ENCODE data around the gene COX6A1. TPM values are rescaled to one million over a fixed set of nuclear protein-coding genes. Genes with fewer than 3 reads are reported as not detected.
A peak's percentile ranks its signal among the peaks of the same experiment; 100 is the strongest.

The COX6A1 gene
- total RNA-seq, 1 experiment from 2014 or later, result 2,042 TPM

GRCh38 chr12:120488057-120488640, 50.2 kb downstream of the COX6A1 start:
- H3K9me2 ChIP-seq (replicated peaks; ENCODE audit: low read length), result no peaks in the 10 kb centered on the region
- no peak overlapping the region for H3K4me3 ChIP-seq (ENCODE audit: low read length)
- ATAC-seq (no peak), DNase-seq (no peak)
- BruUV-seq (replicated peaks), result no TSS peak
- H3K79me2 ChIP-seq (ENCODE audit: low read length), result no peaks in the 10 kb centered on the region
- intact Hi-C loops (cut with micrococcal nuclease), result no loop called here
- no peaks in the 10 kb centered on the region for H3F3A ChIP-seq (ENCODE audit: low read length, unreplicated experiment)
- no peak overlapping the region for H3K27ac ChIP-seq (ENCODE audit: low read length)
- H3K4me2 ChIP-seq (ENCODE audit: low read length), result no peak overlapping the region
- CTCF ChIA-PET, result interaction anchor here (0.8 kb wide), 1 partner anchor 18 kb away, joined by 4 read pairs; no protein-coding TSS in a partner anchor
- H3K4me1 ChIP-seq (ENCODE audit: insufficient read depth, low read length), result peaks cover 13% of the 10 kb centered on the region
- POLR2A ChIA-PET (ENCODE audit: unreplicated experiment), result no interaction called here
- no peaks in the 10 kb centered on the region for H3K36me3 ChIP-seq (ENCODE audit: low read depth, low read length)
- no peaks in the 10 kb centered on the region for H3K27me3 ChIP-seq (ENCODE audit: low read length)
- H2AFZ ChIP-seq (ENCODE audit: low read length), result no peak overlapping the region
- TF ChIP-seq EZH2 (IDR thresholded peaks at IDR 0.05; ENCODE audit: low read length, unreplicated experiment) (no peak), EZH2phosphoT487 (IDR thresholded peaks at IDR 0.05; ENCODE audit: borderline replicate concordance, low read length) (no peak)
- no peaks in the 10 kb centered on the region for H3K9me3 ChIP-seq (ENCODE audit: low read length)
- H4K20me1 ChIP-seq (ENCODE audit: low read length), result no peaks in the 10 kb centered on the region
- no peak overlapping the region for H3K9ac ChIP-seq (ENCODE audit: low read length)

- TF ChIP-seq EZH2 (IDR thresholded peaks at IDR 0.05; ENCODE audit: low read length, unreplicated experiment), result no peak
- TF ChIP-seq EZH2phosphoT487 (IDR thresholded peaks at IDR 0.05; ENCODE audit: borderline replicate concordance, low read length), result no peak
- CTCF ChIA-PET, result interaction anchor here (0.8 kb wide), 1 partner anchor 19 kb away, joined by 4 read pairs; no protein-coding TSS in a partner anchor
- ATAC-seq, result peak; percentile 96
Measured at GRCh38 chr12:120489018-120489417, 51.1 kb downstream of the COX6A1 start.

GRCh38 chr12:120490325-120490724, 52.4 kb downstream of the COX6A1 start:
- Histone ChIP-seq H3K9me2 (replicated peaks; ENCODE audit: low read length) (no peaks in the 10 kb centered on the region), H4K20me1 (ENCODE audit: low read length) (no peaks in the 10 kb centered on the region), H3F3A (ENCODE audit: low read length, unreplicated experiment) (no peaks in the 10 kb centered on the region), H3K79me2 (ENCODE audit: low read length) (peaks cover 10% of the 10 kb centered on the region), H3K36me3 (ENCODE audit: low read depth, low read length) (no peaks in the 10 kb centered on the region), H3K9ac (ENCODE audit: low read length) (no peak overlapping the region), H3K9me3 (ENCODE audit: low read length) (no peaks in the 10 kb centered on the region), H3K4me3 (ENCODE audit: low read length) (no peak overlapping the region), H3K27me3 (ENCODE audit: low read length) (no peaks in the 10 kb centered on the region), H3K27ac (ENCODE audit: low read length) (no peak overlapping the region), H2AFZ (ENCODE audit: low read length) (no peak overlapping the region), H3K4me1 (ENCODE audit: insufficient read depth, low read length) (peaks cover 21% of the 10 kb centered on the region), H3K4me2 (ENCODE audit: low read length) (no peak overlapping the region)
- ChIA-PET POLR2A (ENCODE audit: unreplicated experiment) (no interaction called here), CTCF (no interaction called here)
- TF ChIP-seq EZH2 (IDR thresholded peaks at IDR 0.05; ENCODE audit: low read length, unreplicated experiment) (no peak), EZH2phosphoT487 (IDR thresholded peaks at IDR 0.05; ENCODE audit: borderline replicate concordance, low read length) (no peak), CTCF (conservative IDR thresholded peaks at IDR 0.05; ENCODE audit: low read depth, low read length) (no peak)
- ATAC-seq (no peak), DNase-seq (no peak)
- intact Hi-C loops (cut with micrococcal nuclease), result no loop called here
- BruUV-seq (replicated peaks), result no TSS peak

More at GRCh38 chr12:120489018-120489417, 51.1 kb downstream of the COX6A1 start:
- no TSS peak for BruUV-seq (replicated peaks)
- no peak overlapping the region for H2AFZ ChIP-seq (ENCODE audit: low read length)
- no peak overlapping the region for H3K4me3 ChIP-seq (ENCODE audit: low read length)
- H3K4me1 ChIP-seq (ENCODE audit: insufficient read depth, low read length), result peaks cover 13% of the 10 kb centered on the region
- no peaks in the 10 kb centered on the region for H4K20me1 ChIP-seq (ENCODE audit: low read length)
- intact Hi-C loops (cut with micrococcal nuclease), result loop anchor here (1.0 kb wide), 1 partner anchor 15 kb away; no protein-coding TSS in a partner anchor
- no peaks in the 10 kb centered on the region for H3K79me2 ChIP-seq (ENCODE audit: low read length)
- no peaks in the 10 kb centered on the region for H3K9me2 ChIP-seq (replicated peaks; ENCODE audit: low read length)
- H3K27me3 ChIP-seq (ENCODE audit: low read length), result no peaks in the 10 kb centered on the region
- POLR2A ChIA-PET (ENCODE audit: unreplicated experiment), result interaction anchor here (0.6 kb wide), 2 partner anchors 28 to 196 kb away, joined by 3 to 7 read pairs; partner anchors contain the start of gene RNU4-1
- peak overlapping the region; percentile 17; the same call in 1 of the 2 replicates for H3K4me2 ChIP-seq (ENCODE audit: low read length)
- no peaks in the 10 kb centered on the region for H3F3A ChIP-seq (ENCODE audit: low read length, unreplicated experiment)
- H3K9me3 ChIP-seq (ENCODE audit: low read length), result no peaks in the 10 kb centered on the region
- DNase-seq, result peak; percentile 82
- H3K27ac ChIP-seq (ENCODE audit: low read length), result no peak overlapping the region
- no peaks in the 10 kb centered on the region for H3K36me3 ChIP-seq (ENCODE audit: low read depth, low read length)
- no peak overlapping the region for H3K9ac ChIP-seq (ENCODE audit: low read length)

Other genes with a start within 250 kb of the COX6A1 start
- 254 and 334 TPM in 2 replicates for gene GCN1, start 243.4 kb upstream of the COX6A1 start, total RNA-seq (2014; rRNA removed)
- 6,714 and 7,550 TPM in 2 replicates for gene RPLP0, start 237.0 kb upstream of the COX6A1 start, total RNA-seq (2014; rRNA removed)
- gene PXN, start 172.4 kb upstream of the COX6A1 start, total RNA-seq (2014; rRNA removed), result 313 and 413 TPM in 2 replicates
- under 0.01 TPM in 2 replicates for gene RNU4-2, start 146.2 kb upstream of the COX6A1 start, total RNA-seq (2014; rRNA removed)
- gene RNU4-1, start 144.9 kb upstream of the COX6A1 start, total RNA-seq (2014; rRNA removed), result under 0.01 TPM in 2 replicates
- gene SIRT4, start 135.8 kb upstream of the COX6A1 start, total RNA-seq (2014; rRNA removed), result 0.98 and 1.9 TPM in 2 replicates
- gene PLA2G1B, start 110.3 kb upstream of the COX6A1 start, total RNA-seq (2014; rRNA removed), result not detected in 2 replicates
- gene MSI1, start 68.9 kb upstream of the COX6A1 start, total RNA-seq (2014; rRNA removed), result 0.12 TPM in 1 of 2 replicates, not detected in the other
- 24.0 and 34.5 TPM in 2 replicates for gene TRIAP1, start 8.3 kb downstream of the COX6A1 start, total RNA-seq (2014; rRNA removed)
- 33.8 and 43.2 TPM in 2 replicates for gene GATC, start 8.3 kb downstream of the COX6A1 start, total RNA-seq (2014; rRNA removed)
- 319 and 382 TPM in 2 replicates for gene SRSF9, start 31.6 kb downstream of the COX6A1 start, total RNA-seq (2014; rRNA removed)
- gene DYNLL1, start 58.0 kb downstream of the COX6A1 start, total RNA-seq (2014; rRNA removed), result 283 and 396 TPM in 2 replicates
- gene COQ5, start 91.0 kb downstream of the COX6A1 start, total RNA-seq (2014; rRNA removed), result 40.4 and 41.2 TPM in 2 replicates
- gene RNF10, start 96.2 kb downstream of the COX6A1 start, total RNA-seq (2014; rRNA removed), result 79.7 and 161 TPM in 2 replicates
- 83.8 and 89.8 TPM in 2 replicates for gene POP5, start 143.3 kb downstream of the COX6A1 start, total RNA-seq (2014; rRNA removed)
- not detected in 2 replicates for gene CABP1, start 202.5 kb downstream of the COX6A1 start, total RNA-seq (2014; rRNA removed)
- 158 and 166 TPM in 2 replicates for gene MLEC, start 249.0 kb downstream of the COX6A1 start, total RNA-seq (2014; rRNA removed)

Measured in PC-3 (cell line).